ENCODE data around the gene CLPTM1L.

The CLPTM1L gene

DNA sequence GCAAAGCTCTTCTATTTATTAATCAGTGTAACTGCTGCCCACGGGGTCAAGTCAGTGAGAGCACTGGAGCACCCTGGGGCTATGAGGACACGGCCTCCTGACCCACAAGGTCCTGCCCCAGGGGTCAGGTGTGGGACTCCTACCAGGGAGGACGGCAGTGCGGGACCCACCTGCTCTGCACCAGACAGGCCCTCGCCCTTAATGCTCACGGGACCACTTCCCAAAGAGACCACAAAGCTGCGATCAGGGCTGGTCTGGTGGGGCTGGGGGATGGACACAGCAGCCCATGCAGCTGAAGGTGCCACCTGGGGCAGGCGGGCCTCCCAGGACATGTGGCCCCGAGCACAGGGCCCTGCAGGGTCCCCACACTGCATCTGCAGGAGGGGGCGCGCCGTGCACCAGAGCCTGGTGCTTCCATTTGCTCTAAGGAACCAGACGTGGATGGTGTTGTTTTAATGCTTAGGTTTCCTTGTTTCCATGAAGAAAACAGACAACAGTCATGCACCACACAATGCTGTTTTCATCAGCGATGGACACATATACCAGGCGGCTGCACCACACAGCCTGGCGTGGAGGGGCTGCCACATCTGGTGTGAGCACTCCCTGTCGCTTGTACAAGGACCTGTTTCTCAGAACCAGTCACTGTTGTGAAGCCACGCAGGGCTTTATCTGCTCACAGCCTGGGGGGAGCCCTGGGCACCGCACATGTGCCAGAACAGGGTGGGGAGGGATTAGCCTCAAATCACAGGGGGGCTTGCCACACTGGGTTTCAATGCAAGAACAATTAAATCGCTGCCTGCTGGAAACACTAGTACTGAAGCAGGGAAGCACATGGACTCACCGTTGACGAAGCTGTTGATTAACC lies 22.6 kb downstream of the CLPTM1L start:
- H3K27ac ChIP-seq (ENCODE audit: low read length): no peak overlapping the region
- H3K36me3 ChIP-seq (ENCODE audit: control insufficient read depth in 1 of 2, insufficient read depth in 2 of 2, low read length in 2 of 2): peaks cover 50 to 88% of the 10 kb centered on the region in 2 donors
- H3K9me3 ChIP-seq (ENCODE audit: control insufficient read depth in 1 of 2, low read length in 2 of 2): no peaks in the 10 kb centered on the region
- no peaks in the 10 kb centered on the region for H3K4me1 ChIP-seq (ENCODE audit: control insufficient read depth in 1 of 2, insufficient read depth in 2 of 2, low read length in 2 of 2)
- no peaks in the 10 kb centered on the region for H3K27me3 ChIP-seq (ENCODE audit: low read depth, low read length)
- H3K4me3 ChIP-seq (ENCODE audit: low read depth in 1 of 2, low read length in 2 of 2): no peak overlapping the region

- Histone ChIP-seq H3K9me3 (ENCODE audit: control insufficient read depth in 1 of 2, low read length in 2 of 2) (no peaks in the 10 kb centered on the region), H3K4me3 (ENCODE audit: low read depth in 1 of 2, low read length in 2 of 2) (no peak overlapping the region), H3K27me3 (ENCODE audit: low read depth, low read length) (no peaks in the 10 kb centered on the region), H3K4me1 (ENCODE audit: control insufficient read depth in 1 of 2, insufficient read depth in 2 of 2, low read length in 2 of 2) (no peaks in the 10 kb centered on the region), H3K36me3 (ENCODE audit: control insufficient read depth in 1 of 2, insufficient read depth in 2 of 2, low read length in 2 of 2) (peaks cover 50 to 88% of the 10 kb centered on the region in 2 donors), H3K27ac (ENCODE audit: low read length) (no peak overlapping the region)
Observed at GRCh38 chr5:1321576-1321975, 23.3 kb downstream of the CLPTM1L start.

DNA sequence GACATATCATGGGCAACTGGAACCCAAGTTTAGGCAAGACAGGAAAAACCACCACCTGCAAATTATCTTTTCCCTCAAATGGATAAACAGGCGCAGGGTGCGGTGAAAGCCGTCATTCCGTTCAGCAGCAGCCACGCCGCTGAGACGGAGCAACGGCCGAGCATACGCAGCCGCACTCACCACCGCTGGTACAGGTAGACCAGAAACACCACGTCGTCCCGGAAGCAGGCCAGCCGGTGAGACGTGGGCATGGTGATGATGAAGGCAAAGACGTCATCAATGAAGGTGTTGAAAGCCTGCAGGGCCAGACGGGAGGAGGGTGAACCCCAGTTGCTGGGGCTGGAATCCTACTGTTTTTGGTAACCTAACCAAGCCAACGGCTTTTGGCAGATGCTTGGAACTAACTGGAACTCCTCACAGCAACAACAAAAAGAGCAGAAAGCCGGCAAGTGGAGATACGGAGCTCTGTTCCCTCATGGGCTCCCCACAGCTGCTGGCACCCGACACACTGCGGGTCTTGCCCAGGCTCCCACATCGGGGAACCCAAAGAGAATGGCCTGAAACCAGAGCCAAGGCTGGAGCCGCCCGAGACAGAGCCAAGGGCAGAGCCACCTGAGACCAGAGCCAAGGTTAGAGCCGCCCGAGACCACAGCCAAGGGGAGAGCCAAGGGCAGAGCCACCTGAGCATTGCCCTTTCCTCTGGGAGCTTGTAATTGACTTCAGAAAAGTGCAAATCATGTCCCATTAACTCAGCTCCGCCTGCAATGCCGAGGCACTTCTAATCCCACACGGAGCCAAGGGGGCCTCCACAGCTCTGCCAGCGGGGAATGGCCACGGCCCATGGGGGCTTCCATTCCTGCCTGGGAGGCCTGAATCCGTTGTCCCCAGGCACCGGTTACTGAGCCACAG lies 24.2 kb downstream of the CLPTM1L start:
- Histone ChIP-seq H3K4me1 (ENCODE audit: control insufficient read depth in 1 of 2, insufficient read depth in 2 of 2, low read length in 2 of 2) (peaks cover 0 to under 1% of the 10 kb centered on the region in 2 donors), H3K36me3 (ENCODE audit: control insufficient read depth in 1 of 2, insufficient read depth in 2 of 2, low read length in 2 of 2) (peaks cover 50 to 83% of the 10 kb centered on the region in 2 donors), H3K4me3 (ENCODE audit: low read depth in 1 of 2, low read length in 2 of 2) (no peak overlapping the region), H3K27ac (ENCODE audit: low read length) (no peak overlapping the region), H3K9me3 (ENCODE audit: control insufficient read depth in 1 of 2, low read length in 2 of 2) (no peaks in the 10 kb centered on the region), H3K27me3 (ENCODE audit: low read depth, low read length) (no peaks in the 10 kb centered on the region)

DNA sequence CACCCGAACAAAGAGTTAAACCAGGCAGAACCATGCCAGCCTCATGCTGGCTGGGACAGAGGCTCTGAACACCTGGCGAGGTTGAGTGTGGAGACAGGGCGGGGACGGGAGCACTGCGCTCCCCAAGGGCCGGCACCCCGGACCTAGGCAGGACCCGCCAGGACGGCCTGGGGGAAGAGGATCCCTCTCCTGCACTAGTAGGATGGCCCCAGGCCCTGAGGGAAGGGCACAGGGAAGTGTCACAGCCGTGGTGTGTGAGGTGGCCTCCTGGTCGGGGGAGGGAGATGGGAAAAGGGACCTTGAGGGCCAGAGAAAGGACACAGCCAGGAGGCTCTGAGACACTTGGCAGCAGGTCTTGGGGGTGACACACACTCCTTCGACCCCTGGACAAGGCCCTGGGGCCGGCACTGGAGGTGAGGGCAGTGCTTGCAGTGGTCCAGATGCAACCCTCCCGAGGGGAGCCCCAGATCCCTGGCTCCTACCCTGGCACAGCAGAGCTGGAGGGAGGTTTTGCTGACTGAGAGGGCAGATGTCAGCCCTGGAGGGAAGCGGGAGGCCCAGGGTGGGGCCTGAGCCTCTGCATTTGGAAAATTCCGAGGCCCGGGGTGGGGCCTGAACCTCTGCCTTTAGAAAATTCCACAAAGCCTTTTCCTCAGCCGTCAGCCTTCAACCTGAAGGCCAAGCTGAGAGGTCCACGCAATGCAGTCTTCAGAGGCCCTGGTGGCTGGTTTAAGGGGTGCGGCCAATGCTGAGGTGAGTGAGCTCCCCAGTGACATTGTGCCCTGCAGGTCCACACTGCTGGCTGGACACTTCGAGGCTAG lies 25.3 kb downstream of the CLPTM1L start:
- Histone ChIP-seq H3K9me3 (ENCODE audit: control insufficient read depth in 1 of 2, low read length in 2 of 2) (no peaks in the 10 kb centered on the region), H3K27ac (ENCODE audit: low read length) (no peak overlapping the region), H3K27me3 (ENCODE audit: low read depth, low read length) (no peaks in the 10 kb centered on the region), H3K36me3 (ENCODE audit: control insufficient read depth in 1 of 2, insufficient read depth in 2 of 2, low read length in 2 of 2) (peaks cover 46 to 72% of the 10 kb centered on the region in 2 donors), H3K4me3 (ENCODE audit: low read depth in 1 of 2, low read length in 2 of 2) (no peak overlapping the region), H3K4me1 (ENCODE audit: control insufficient read depth in 1 of 2, insufficient read depth in 2 of 2, low read length in 2 of 2) (peaks cover 0 to 3% of the 10 kb centered on the region in 2 donors)

DNA sequence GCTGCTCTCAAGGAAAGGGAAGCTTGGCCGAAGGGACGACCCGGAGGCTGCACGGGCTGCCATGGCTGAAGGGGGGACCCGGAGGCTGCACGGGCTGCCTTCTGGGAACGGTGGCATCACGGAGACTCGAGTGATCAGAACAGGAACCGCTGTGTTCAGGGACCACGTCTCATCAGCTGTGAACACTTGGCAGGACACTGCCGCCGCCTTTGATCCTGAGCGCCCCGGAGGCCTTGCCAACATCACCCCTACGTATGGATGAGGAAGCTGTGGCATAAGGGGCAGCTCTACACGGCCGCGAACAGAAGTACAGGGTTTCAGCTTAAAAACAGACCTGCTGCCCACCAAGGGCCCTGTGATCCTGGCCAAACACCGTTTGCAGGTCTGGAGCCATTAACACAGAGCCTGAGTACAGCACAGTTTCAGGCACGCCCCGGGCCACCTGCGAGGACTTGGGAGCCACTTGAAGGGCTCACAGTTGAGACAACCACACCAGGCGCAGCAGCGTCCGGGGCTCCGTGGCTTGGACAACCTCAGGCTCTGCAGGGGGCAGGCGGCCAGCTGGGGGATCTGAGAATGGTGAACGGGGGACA lies 26.1 kb downstream of the CLPTM1L start:
- H3K27ac ChIP-seq (ENCODE audit: low read length): no peak overlapping the region
- H3K36me3 ChIP-seq (ENCODE audit: control insufficient read depth in 1 of 2, insufficient read depth in 2 of 2, low read length in 2 of 2): peaks cover 38 to 64% of the 10 kb centered on the region in 2 donors
- H3K4me3 ChIP-seq (ENCODE audit: low read depth in 1 of 2, low read length in 2 of 2): no peak overlapping the region
- no peaks in the 10 kb centered on the region for H3K9me3 ChIP-seq (ENCODE audit: control insufficient read depth in 1 of 2, low read length in 2 of 2)
- no peaks in the 10 kb centered on the region for H3K27me3 ChIP-seq (ENCODE audit: low read depth, low read length)
- peaks cover 0 to 3% of the 10 kb centered on the region in 2 donors for H3K4me1 ChIP-seq (ENCODE audit: control insufficient read depth in 1 of 2, insufficient read depth in 2 of 2, low read length in 2 of 2)

DNA sequence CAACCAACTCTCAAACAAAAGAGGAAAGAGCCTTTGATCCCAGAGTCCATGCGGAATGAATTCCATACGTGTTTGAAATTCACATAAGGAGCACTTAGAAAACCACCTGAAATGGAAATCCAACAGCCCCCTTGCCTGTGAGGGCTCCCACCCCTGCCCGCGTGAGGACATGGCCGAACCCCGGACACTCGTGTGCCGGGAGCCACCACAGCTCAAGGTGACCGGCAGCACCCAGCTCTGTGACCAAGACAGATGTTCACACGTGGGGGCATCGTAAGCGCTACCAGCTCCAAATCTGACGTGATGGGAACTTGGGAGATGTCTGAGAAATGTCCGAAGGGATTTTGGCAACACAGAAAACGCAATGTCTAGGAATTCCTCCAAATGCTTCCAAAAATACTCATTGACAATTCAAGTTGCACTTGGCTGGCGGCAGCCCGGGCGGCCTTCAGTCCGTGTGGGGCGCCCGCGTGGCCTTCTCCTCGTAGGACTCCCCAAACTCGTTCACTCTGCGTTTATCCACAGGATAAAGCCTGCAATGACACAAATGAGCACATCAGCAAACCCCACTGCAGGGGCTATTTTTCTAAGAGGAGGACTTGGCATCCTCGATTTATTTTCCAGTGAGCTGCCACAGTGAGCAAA lies 26.9 kb downstream of the CLPTM1L start:
- peaks cover 0 to 3% of the 10 kb centered on the region in 2 donors for H3K4me1 ChIP-seq (ENCODE audit: control insufficient read depth in 1 of 2, insufficient read depth in 2 of 2, low read length in 2 of 2)
- H3K27me3 ChIP-seq (ENCODE audit: low read depth, low read length): no peaks in the 10 kb centered on the region
- no peak overlapping the region for H3K27ac ChIP-seq (ENCODE audit: low read length)
- H3K9me3 ChIP-seq (ENCODE audit: control insufficient read depth in 1 of 2, low read length in 2 of 2): no peaks in the 10 kb centered on the region
- no peak overlapping the region for H3K4me3 ChIP-seq (ENCODE audit: low read depth in 1 of 2, low read length in 2 of 2)
- H3K36me3 ChIP-seq (ENCODE audit: control insufficient read depth in 1 of 2, insufficient read depth in 2 of 2, low read length in 2 of 2): peaks cover 38 to 57% of the 10 kb centered on the region in 2 donors

DNA sequence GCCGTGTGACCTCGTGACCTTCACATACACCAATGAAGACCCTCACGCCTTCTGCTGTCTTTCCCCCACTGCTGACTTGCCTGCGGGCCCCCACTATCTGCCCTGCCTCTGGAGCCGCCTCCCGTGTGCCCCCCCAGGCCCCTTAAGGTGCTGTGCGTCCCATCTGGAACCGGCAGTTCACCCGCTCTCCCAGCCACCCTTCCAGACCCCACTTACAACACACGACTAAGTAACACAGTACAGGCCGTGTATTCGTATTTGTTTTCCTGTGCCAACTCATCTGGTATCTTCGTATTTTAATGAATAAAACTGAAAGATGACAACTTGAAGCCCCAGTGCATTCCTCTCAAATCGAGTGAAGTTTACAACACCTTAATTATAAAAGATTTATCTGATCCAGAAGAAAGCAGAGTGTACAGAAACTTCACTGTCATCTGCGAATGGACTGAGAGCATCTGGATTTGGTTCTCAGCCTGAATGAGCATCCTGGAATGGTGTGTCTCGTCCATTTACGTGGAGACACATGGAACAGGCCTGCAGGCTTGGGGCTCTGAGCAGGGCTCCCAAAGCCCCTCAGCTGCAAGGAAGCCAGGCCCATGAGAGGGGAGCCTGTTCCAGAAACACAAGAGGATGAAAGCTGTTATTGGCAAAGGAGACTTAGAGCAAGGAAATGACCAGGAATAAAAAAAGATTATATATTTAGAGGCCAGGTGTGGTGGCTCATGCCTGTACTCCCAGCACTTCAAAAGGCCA lies 28.1 kb downstream of the CLPTM1L start:
- peak overlapping the region; percentile 31 for H3K27ac ChIP-seq (ENCODE audit: low read length)
- H3K27me3 ChIP-seq (ENCODE audit: low read depth, low read length): no peaks in the 10 kb centered on the region
- H3K9me3 ChIP-seq (ENCODE audit: control insufficient read depth in 1 of 2, low read length in 2 of 2): no peaks in the 10 kb centered on the region
- H3K4me3 ChIP-seq (ENCODE audit: low read depth in 1 of 2, low read length in 2 of 2): no peak overlapping the region
- peaks cover 37 to 44% of the 10 kb centered on the region in 2 donors for H3K36me3 ChIP-seq (ENCODE audit: control insufficient read depth in 1 of 2, insufficient read depth in 2 of 2, low read length in 2 of 2)
- H3K4me1 ChIP-seq (ENCODE audit: control insufficient read depth in 1 of 2, insufficient read depth in 2 of 2, low read length in 2 of 2): peaks cover 0 to 3% of the 10 kb centered on the region in 2 donors

- H3K9me3 ChIP-seq (ENCODE audit: control insufficient read depth in 1 of 2, low read length in 2 of 2): no peaks in the 10 kb centered on the region
- peak overlapping the region; percentile 20 to 42 for H3K4me3 ChIP-seq (ENCODE audit: low read depth in 1 of 2, low read length in 2 of 2)
- peaks cover 0 to 3% of the 10 kb centered on the region in 2 donors for H3K4me1 ChIP-seq (ENCODE audit: control insufficient read depth in 1 of 2, insufficient read depth in 2 of 2, low read length in 2 of 2)
- peaks cover 30 to 36% of the 10 kb centered on the region in 2 donors for H3K36me3 ChIP-seq (ENCODE audit: control insufficient read depth in 1 of 2, insufficient read depth in 2 of 2, low read length in 2 of 2)
- no peaks in the 10 kb centered on the region for H3K27me3 ChIP-seq (ENCODE audit: low read depth, low read length)
- H3K27ac ChIP-seq (ENCODE audit: low read length): peak overlapping the region; percentile 45
Observed at GRCh38 chr5:1315709-1316587, 29.0 kb downstream of the CLPTM1L start.

DNA sequence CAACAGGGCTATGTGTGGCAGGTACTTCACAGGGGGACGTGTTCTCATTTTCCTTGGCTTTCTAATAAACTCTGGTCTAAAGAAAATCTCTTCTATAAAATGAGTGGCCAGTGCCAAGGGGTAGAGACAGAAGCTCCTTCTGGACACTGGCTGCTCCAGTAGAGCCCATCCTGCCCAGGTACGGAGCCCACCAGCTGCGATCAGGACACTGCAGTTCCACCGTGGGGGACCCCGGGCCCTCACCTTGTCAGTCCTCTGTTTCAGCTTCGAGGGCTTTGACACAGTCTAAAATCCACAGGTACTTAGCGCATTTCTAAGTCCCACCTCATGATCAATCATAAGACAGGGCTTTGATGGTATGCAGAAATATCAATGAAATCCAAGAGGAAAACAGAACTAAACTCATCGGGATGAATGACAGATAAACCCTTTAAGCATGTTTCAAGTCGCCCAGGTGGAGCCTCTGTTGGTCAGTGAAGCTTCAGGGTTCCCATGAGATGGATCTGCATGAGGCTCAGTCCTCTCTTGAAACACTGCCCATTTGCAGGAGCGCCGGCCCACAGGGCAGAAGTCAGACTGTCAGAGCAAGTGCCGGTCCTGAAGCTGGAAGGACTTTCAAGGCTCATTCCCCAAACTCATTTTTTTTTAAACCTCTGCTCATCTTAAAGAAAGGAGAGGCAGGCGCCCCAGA lies 29.7 kb downstream of the CLPTM1L start:
- no peaks in the 10 kb centered on the region for H3K27me3 ChIP-seq (ENCODE audit: low read depth, low read length)
- no peak overlapping the region for H3K27ac ChIP-seq (ENCODE audit: low read length)
- H3K4me3 ChIP-seq (ENCODE audit: low read depth in 1 of 2, low read length in 2 of 2): peak overlapping the region in 1 of 2 donors; percentile 42
- peaks cover 22 to 28% of the 10 kb centered on the region in 2 donors for H3K36me3 ChIP-seq (ENCODE audit: control insufficient read depth in 1 of 2, insufficient read depth in 2 of 2, low read length in 2 of 2)
- H3K9me3 ChIP-seq (ENCODE audit: control insufficient read depth in 1 of 2, low read length in 2 of 2): no peaks in the 10 kb centered on the region
- H3K4me1 ChIP-seq (ENCODE audit: control insufficient read depth in 1 of 2, insufficient read depth in 2 of 2, low read length in 2 of 2): peaks cover 0 to 3% of the 10 kb centered on the region in 2 donors

Measured in muscle layer of duodenum (tissue), 2 donors.